ENCODE results near the gene MSL1.

DNA sequence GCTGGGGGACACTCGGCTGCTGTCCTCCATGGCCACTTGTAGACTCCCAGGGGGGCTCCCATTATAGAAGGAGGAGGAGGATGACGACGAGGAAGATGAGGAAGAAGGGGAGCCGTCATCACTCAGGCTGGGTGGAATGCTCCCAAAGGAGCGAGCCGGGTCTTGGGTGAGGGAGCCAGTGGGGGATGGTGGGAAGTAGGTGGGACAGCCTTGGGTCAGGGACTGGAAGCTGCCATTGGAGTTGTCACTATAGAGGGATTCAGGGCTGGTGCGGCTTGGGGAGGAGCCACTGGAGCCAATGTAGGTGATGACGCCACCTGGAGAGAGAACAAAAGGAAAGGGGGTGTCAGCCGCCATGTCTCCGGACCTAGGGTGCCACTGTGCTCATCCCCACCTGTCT lies 24.7 kb upstream of the MSL1 start:
- TF ChIP-seq, protein P1, sequence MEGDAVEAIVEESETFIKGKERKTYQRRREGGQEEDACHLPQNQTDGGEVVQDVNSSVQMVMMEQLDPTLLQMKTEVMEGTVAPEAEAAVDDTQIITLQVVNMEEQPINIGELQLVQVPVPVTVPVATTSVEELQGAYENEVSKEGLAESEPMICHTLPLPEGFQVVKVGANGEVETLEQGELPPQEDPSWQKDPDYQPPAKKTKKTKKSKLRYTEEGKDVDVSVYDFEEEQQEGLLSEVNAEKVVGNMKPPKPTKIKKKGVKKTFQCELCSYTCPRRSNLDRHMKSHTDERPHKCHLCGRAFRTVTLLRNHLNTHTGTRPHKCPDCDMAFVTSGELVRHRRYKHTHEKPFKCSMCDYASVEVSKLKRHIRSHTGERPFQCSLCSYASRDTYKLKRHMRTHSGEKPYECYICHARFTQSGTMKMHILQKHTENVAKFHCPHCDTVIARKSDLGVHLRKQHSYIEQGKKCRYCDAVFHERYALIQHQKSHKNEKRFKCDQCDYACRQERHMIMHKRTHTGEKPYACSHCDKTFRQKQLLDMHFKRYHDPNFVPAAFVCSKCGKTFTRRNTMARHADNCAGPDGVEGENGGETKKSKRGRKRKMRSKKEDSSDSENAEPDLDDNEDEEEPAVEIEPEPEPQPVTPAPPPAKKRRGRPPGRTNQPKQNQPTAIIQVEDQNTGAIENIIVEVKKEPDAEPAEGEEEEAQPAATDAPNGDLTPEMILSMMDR (IDR thresholded peaks at IDR 0.05), result no peak
- TF ChIP-seq EP300 (IDR thresholded peaks at IDR 0.05) (no peak), POLR2A (IDR thresholded peaks at IDR 0.05) (no peak)
